Loucy (cell line): Measurements from ENCODE around the gene RIPK4.

ENCODE experiments used
- H2AFZ ChIP-seq: fragments of 200-600 bp; sonication (generic); 2 replicates; pipeline ENCODE4 v1.6.0; 2016; ENCODE audit warnings: antibody characterized with exemption, mild to moderate bottlenecking, low read length, moderate library complexity
- H3F3A ChIP-seq: fragments of 200-600 bp; 2 replicates; pipeline ENCODE4 v1.6.0; 2016; ENCODE audit warnings: antibody characterized with exemption, low read depth, mild to moderate bottlenecking
- H3K27me3 ChIP-seq: fragments of 200-600 bp; sonication (generic); 2 replicates; pipeline ENCODE4 v1.6.1; 2014; ENCODE audit warnings: low read length, mild to moderate bottlenecking; ENCODE audit not compliant: insufficient read depth, poor library complexity, severe bottlenecking
- H3K36me3 ChIP-seq: fragments of 200-600 bp; sonication (generic); 2 replicates; pipeline ENCODE4 v1.6.1; 2016; ENCODE audit warnings: low read length; ENCODE audit not compliant: insufficient read depth
- H3K4me1 ChIP-seq: fragments of 200-600 bp; sonication (generic); 2 replicates; pipeline ENCODE4 v1.5.1; 2014; ENCODE audit warnings: low read length, mild to moderate bottlenecking; ENCODE audit not compliant: insufficient read depth, poor library complexity, severe bottlenecking
- H3K4me2 ChIP-seq: fragments of 200-600 bp; sonication (generic); 2 replicates; pipeline ENCODE4 v1.6.0; 2014; ENCODE audit warnings: antibody characterized with exemption, low read length, low read depth, mild to moderate bottlenecking; ENCODE audit not compliant: poor library complexity, severe bottlenecking
- H3K4me3 ChIP-seq: fragments of 200-600 bp; sonication (generic); 2 replicates; pipeline ENCODE4 v1.5.1; 2014; ENCODE audit warnings: low read length, mild to moderate bottlenecking, mixed read lengths; ENCODE audit not compliant: poor library complexity, severe bottlenecking
- H3K79me2 ChIP-seq: fragments of 200-600 bp; sonication (generic); 2 replicates; pipeline ENCODE4 v1.6.1; 2014; ENCODE audit warnings: low read length; ENCODE audit not compliant: insufficient read depth
- H3K9ac ChIP-seq: fragments of 200-600 bp; sonication (generic); 2 replicates; pipeline ENCODE4 v1.6.0; 2014; ENCODE audit warnings: mild to moderate bottlenecking, low read depth, low read length, moderate library complexity; ENCODE audit not compliant: poor library complexity, severe bottlenecking
- H3K9me2 ChIP-seq: fragments of 200-600 bp; sonication (generic); replicated peaks from 2 replicates; pipeline ENCODE4 v1.6.1; 2016; ENCODE audit warnings: low read depth, low read length, mixed read lengths
- H3K9me3 ChIP-seq: fragments of 200-600 bp; sonication (generic); 2 replicates; pipeline ENCODE4 v1.6.1; 2014; ENCODE audit warnings: mild to moderate bottlenecking, antibody characterized with exemption, low read length, low read depth; ENCODE audit not compliant: insufficient read depth
- H4K20me1 ChIP-seq: fragments of 200-600 bp; sonication (generic); 2 replicates; pipeline ENCODE4 v1.6.0; 2014; ENCODE audit warnings: antibody characterized with exemption, low read length, mild to moderate bottlenecking; ENCODE audit not compliant: insufficient read depth, poor library complexity, severe bottlenecking
- CTCF ChIP-seq: fragments of 200-600 bp; sonication (generic); conservative IDR thresholded peaks from 2 replicates; pipeline ENCODE4 v1.5.1; 2014; ENCODE audit warnings: mild to moderate bottlenecking, antibody characterized with exemption, low read length
- EZH2phosphoT487 ChIP-seq: fragments of 200-600 bp; IDR thresholded peaks from 2 replicates; pipeline ENCODE4 v1.6.1; 2018; ENCODE audit warnings: antibody characterized with exemption, mild to moderate bottlenecking, moderate library complexity, borderline replicate concordance

RIPK4 gene

GRCh38 chr21:41726970-41727783, 39.7 kb downstream of the RIPK4 start:
- no peak overlapping the region for H3K9ac ChIP-seq
- H3K27me3 ChIP-seq = no peaks in the 10 kb centered on the region
- H4K20me1 ChIP-seq = no peaks in the 10 kb centered on the region
- TF ChIP-seq CTCF = no peak
- TF ChIP-seq EZH2phosphoT487 = no peak
- no peaks in the 10 kb centered on the region for H3K79me2 ChIP-seq
- no peaks in the 10 kb centered on the region for H3K4me1 ChIP-seq
- no peaks in the 10 kb centered on the region for H3K9me3 ChIP-seq
- H3K36me3 ChIP-seq = no peaks in the 10 kb centered on the region
- no peaks in the 10 kb centered on the region for H3K9me2 ChIP-seq
- H3F3A ChIP-seq = no peaks in the 10 kb centered on the region
- no peak overlapping the region for H3K4me3 ChIP-seq
- H3K4me2 ChIP-seq = no peak overlapping the region
- no peak overlapping the region for H2AFZ ChIP-seq

- H3K9me3 ChIP-seq = no peaks in the 10 kb centered on the region
- no peaks in the 10 kb centered on the region for H3K79me2 ChIP-seq
- no peak for TF ChIP-seq CTCF
- TF ChIP-seq EZH2phosphoT487 = no peak
- H3K4me1 ChIP-seq = no peaks in the 10 kb centered on the region
- H3F3A ChIP-seq = no peaks in the 10 kb centered on the region
- H2AFZ ChIP-seq = no peak overlapping the region
- no peaks in the 10 kb centered on the region for H3K36me3 ChIP-seq
- no peak overlapping the region for H3K9ac ChIP-seq
- no peak overlapping the region for H3K4me2 ChIP-seq
- no peaks in the 10 kb centered on the region for H4K20me1 ChIP-seq
- H3K9me2 ChIP-seq = no peaks in the 10 kb centered on the region
- H3K4me3 ChIP-seq = no peak overlapping the region
- no peaks in the 10 kb centered on the region for H3K27me3 ChIP-seq
These were observed 40.3 kb downstream of the RIPK4 start for GRCh38 chr21:41726630-41726969.

- H4K20me1 ChIP-seq = no peaks in the 10 kb centered on the region
- no peaks in the 10 kb centered on the region for H3K27me3 ChIP-seq
- H3K4me1 ChIP-seq = no peaks in the 10 kb centered on the region
- no peaks in the 10 kb centered on the region for H3K36me3 ChIP-seq
- H3K9ac ChIP-seq = no peak overlapping the region
- H3K9me3 ChIP-seq = no peaks in the 10 kb centered on the region
- no peaks in the 10 kb centered on the region for H3F3A ChIP-seq
- H3K79me2 ChIP-seq = no peaks in the 10 kb centered on the region
- no peak overlapping the region for H2AFZ ChIP-seq
- TF ChIP-seq EZH2phosphoT487 (no peak), CTCF (no peak)
- H3K4me3 ChIP-seq = no peak overlapping the region
- H3K9me2 ChIP-seq = no peaks in the 10 kb centered on the region
- no peak overlapping the region for H3K4me2 ChIP-seq
These were observed 40.7 kb downstream of the RIPK4 start for GRCh38 chr21:41726058-41726558.
